SKM-1 treated with dmso at 0.1 percent for 144 hours (cell line): ENCODE measurements around the gene MLF1.
A peak's percentile ranks its signal among the peaks of the same experiment; 100 is the strongest.
"Not testable (repeated sequence)": the region's sequence is repeated elsewhere in the genome, so short reads cannot be mapped to it uniquely, and the experiment has no call there.

ENCODE experiments used
- DNase-seq: peaks from one replicate; lab custom pipeline; 2025; ENCODE audit not compliant: unreplicated experiment; lab: John Stamatoyannopoulos, UW

Gene MLF1

GRCh38 chr3:158570999-158571702, at the start of gene MLF1:
MLF1 (plus strand) TSS chr3:158571194; CDS start chr3:158571301, 107 bp downstream.
- DNase-seq: peak; percentile 92

GRCh38 chr3:158522221-158523136, 48.5 kb upstream of the MLF1 start:
- no peak for DNase-seq

GRCh38 chr3:158528076-158528674, 42.8 kb upstream of the MLF1 start:
- DNase-seq: no peak

GRCh38 chr3:158531334-158531733, 39.7 kb upstream of the MLF1 start:
- DNase-seq: no peak

GRCh38 chr3:158532099-158532734, 38.8 kb upstream of the MLF1 start:
- DNase-seq: peak; percentile 39

GRCh38 chr3:158535918-158536317, 35.1 kb upstream of the MLF1 start:
- DNase-seq: no peak

GRCh38 chr3:158539414-158540014, 31.5 kb upstream of the MLF1 start:
- peak; percentile 37 for DNase-seq

- no peak for DNase-seq
These were observed 30.9 kb upstream of the MLF1 start for GRCh38 chr3:158540066-158540465.

- DNase-seq: no peak
These were observed 22.3 kb upstream of the MLF1 start for GRCh38 chr3:158548691-158549090.

GRCh38 chr3:158549938-158550337, 21.1 kb upstream of the MLF1 start:
- not testable (repeated sequence) for DNase-seq

GRCh38 chr3:158552124-158552523, 18.9 kb upstream of the MLF1 start:
- DNase-seq: no peak

GRCh38 chr3:158559504-158559903, 11.5 kb upstream of the MLF1 start:
- no peak for DNase-seq

GRCh38 chr3:158560979-158561378, 10.0 kb upstream of the MLF1 start:
- DNase-seq: no peak

- no peak for DNase-seq
These were observed 8.3 kb upstream of the MLF1 start for GRCh38 chr3:158562674-158563073.

GRCh38 chr3:158563076-158563475, 7.9 kb upstream of the MLF1 start:
- DNase-seq: no peak

- DNase-seq: no peak
These were observed 5.9 kb upstream of the MLF1 start for GRCh38 chr3:158565076-158565475.

GRCh38 chr3:158568784-158569183, 2.2 kb upstream of the MLF1 start:
- no peak for DNase-seq

- no peak for DNase-seq
These were observed 1.2 kb upstream of the MLF1 start for GRCh38 chr3:158569794-158570193.

GRCh38 chr3:158571969-158572765, 1.2 kb downstream of the MLF1 start:
- DNase-seq: no peak

- no peak for DNase-seq
These were observed 1.7 kb downstream of the MLF1 start for GRCh38 chr3:158572766-158573060.
